ENCODE results near the gene ATP6V1B1. TPM values are rescaled to one million over a fixed set of nuclear protein-coding genes. Genes with fewer than 3 reads are reported as not detected.

Gene ATP6V1B1
- total and polyA plus RNA-seq, 2 of the 13 experiments (the other 11 are each of a cell fraction or from before 2014, with no cell fraction given) = 0.58 to 1.6 TPM

DNA sequence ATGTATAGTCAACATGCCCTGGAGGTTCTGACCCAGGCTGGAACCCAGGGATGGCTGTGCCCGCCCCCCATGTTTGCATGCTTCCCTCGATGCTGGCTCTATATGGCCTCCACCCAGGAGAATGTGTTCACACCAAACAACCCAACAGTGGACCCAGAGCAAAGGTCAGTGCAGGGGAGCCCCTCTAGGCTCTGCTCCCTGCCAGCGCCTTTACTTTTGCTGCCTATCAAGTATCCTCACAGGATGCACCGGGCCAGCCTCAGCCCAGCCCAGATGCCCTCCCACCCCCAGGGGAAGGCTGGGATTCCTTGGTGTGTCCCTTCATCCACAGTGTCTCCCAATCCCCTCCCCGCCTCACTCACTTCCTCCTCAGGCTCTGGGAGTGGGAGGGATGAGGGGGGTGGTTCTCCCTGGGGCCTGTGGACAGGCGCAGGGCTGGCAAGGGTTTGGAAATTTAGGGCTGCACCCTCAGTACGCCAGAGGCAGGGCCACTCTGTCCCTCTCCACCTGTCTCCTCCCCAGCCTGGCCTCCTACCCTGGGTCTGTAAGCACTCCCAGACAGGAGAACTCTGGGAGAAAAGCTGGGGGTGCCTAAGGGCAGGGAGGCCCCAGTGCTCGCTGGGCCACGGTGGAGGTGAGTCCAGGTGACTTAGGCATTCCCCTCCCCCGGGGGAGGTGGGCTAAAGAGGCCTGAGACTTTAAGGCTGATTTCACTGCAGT lies 2.3 kb downstream of the ATP6V1B1 start (continued):
- TF ChIP-seq, protein P1, sequence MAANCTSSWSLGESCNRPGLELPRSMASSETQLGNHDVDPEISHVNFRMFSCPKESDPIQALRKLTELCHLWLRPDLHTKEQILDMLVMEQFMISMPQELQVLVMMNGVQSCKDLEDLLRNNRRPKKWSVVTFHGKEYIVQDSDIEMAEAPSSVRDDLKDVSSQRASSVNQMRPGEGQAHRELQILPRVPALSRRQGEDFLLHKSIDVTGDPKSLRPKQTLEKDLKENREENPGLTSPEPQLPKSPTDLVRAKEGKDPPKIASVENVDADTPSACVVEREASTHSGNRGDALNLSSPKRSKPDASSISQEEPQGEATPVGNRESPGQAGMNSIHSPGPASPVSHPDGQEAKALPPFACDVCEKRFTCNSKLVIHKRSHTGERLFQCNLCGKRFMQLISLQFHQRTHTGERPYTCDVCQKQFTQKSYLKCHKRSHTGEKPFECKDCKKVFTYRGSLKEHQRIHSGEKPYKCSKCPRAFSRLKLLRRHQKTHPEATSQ (CRISPR knock-in tag; IDR thresholded peaks at IDR 0.05; ENCODE audit: borderline replicate concordance) = no peak
- no peak for TF ChIP-seq ZNF616 (CRISPR knock-in tag; IDR thresholded peaks at IDR 0.05; ENCODE audit: low read depth)
- no peak for TF ChIP-seq ZFP36 (IDR thresholded peaks at IDR 0.05; ENCODE audit: borderline replicate concordance, low read depth, low read length, partially characterized antibody)
- no peak for TF ChIP-seq GZF1 (CRISPR knock-in tag; IDR thresholded peaks at IDR 0.05)
- TF ChIP-seq ZNF225 (CRISPR knock-in tag; IDR thresholded peaks at IDR 0.05) = no peak
- no peak for TF ChIP-seq SP1 (IDR thresholded peaks at IDR 0.05)
- no peak for TF ChIP-seq SP1 (CRISPR knock-in tag; IDR thresholded peaks at IDR 0.05)
- TF ChIP-seq ZEB1 (IDR thresholded peaks at IDR 0.05; ENCODE audit: insufficient replicate concordance, low read depth) = no peak
- TF ChIP-seq, protein P2, sequence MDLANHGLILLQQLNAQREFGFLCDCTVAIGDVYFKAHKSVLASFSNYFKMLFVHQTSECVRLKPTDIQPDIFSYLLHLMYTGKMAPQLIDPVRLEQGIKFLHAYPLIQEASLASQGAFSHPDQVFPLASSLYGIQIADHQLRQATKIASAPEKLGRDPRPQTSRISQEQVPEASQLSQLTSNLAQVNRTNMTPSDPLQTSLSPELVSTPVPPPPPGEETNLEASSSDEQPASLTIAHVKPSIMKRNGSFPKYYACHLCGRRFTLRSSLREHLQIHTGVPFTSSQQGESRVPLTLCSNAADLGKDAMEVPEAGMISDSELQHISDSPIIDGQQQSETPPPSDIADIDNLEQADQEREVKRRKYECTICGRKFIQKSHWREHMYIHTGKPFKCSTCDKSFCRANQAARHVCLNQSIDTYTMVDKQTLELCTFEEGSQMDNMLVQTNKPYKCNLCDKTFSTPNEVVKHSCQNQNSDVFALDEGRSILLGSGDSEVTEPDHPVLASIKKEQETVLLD (CRISPR knock-in tag; IDR thresholded peaks at IDR 0.05; ENCODE audit: low read depth) = no peak
- no peak for TF ChIP-seq PAF1 (CRISPR knock-in tag; IDR thresholded peaks at IDR 0.05)
- no peak for TF ChIP-seq CCAR2 (optimal IDR thresholded peaks at IDR 0.05; ENCODE audit: low read depth, low read length)
- no peak for TF ChIP-seq CBFB (CRISPR knock-in tag; IDR thresholded peaks at IDR 0.05)
- TF ChIP-seq FLYWCH1 (CRISPR knock-in tag; IDR thresholded peaks at IDR 0.05) = no peak
- TF ChIP-seq CHD4 (IDR thresholded peaks at IDR 0.05; ENCODE audit: borderline replicate concordance, low read length) = no peak
- TF ChIP-seq PPARG (CRISPR knock-in tag; conservative IDR thresholded peaks at IDR 0.05) = no peak
- 0 out of 2 replicates have a peak, but pooled peaks have one; percentile 47 for TF ChIP-seq HOXA9 (CRISPR knock-in tag; IDR thresholded peaks at IDR 0.05; ENCODE audit: borderline replicate concordance)
- no peak for TF ChIP-seq MZF1 (CRISPR knock-in tag; IDR thresholded peaks at IDR 0.05; ENCODE audit: borderline replicate concordance)
- no peak for TF ChIP-seq ZNF143 (CRISPR knock-in tag; IDR thresholded peaks at IDR 0.05)
- TF ChIP-seq FOXA3 (CRISPR knock-in tag; IDR thresholded peaks at IDR 0.05) = no peak
- TF ChIP-seq ZNF12 (CRISPR knock-in tag; IDR thresholded peaks at IDR 0.05) = no peak
- TF ChIP-seq ZNF543 (CRISPR knock-in tag; IDR thresholded peaks at IDR 0.05) = no peak
- peak; percentile 70 for TF ChIP-seq HDAC1 (CRISPR knock-in tag; IDR thresholded peaks at IDR 0.05)
- TF ChIP-seq SOX13 (IDR thresholded peaks at IDR 0.05) = no peak
- no peak for TF ChIP-seq SOX13 (CRISPR knock-in tag; conservative IDR thresholded peaks at IDR 0.05 in 1 of 2, IDR thresholded peaks at IDR 0.05 in 1 of 2)
- TF ChIP-seq CBX1 (IDR thresholded peaks at IDR 0.05; ENCODE audit: low read depth) = no peak
- TF ChIP-seq MYNN (CRISPR knock-in tag; IDR thresholded peaks at IDR 0.05; ENCODE audit: low read depth) = no peak
- no peak for TF ChIP-seq ZNF558 (CRISPR knock-in tag; IDR thresholded peaks at IDR 0.05; ENCODE audit: borderline replicate concordance)
- TF ChIP-seq FOXC1 (CRISPR knock-in tag; IDR thresholded peaks at IDR 0.05; ENCODE audit: borderline replicate concordance) = 0 out of 2 replicates have a peak, but pooled peaks have one; percentile 9
- TF ChIP-seq PHF5A (CRISPR knock-in tag; IDR thresholded peaks at IDR 0.05; ENCODE audit: low read depth, unreplicated experiment) = no peak

Data from HepG2 (cell line).